GM13976 (cell line): ENCODE data around the gene HDGF.

Source experiments
- DNase-seq: peaks from one replicate; pipeline ENCODE4 v3.0.0; 2012; ENCODE audit warnings: low spot score
- in situ Hi-C: fragments of 300-500 bp; cut with MboI; formaldehyde crosslinking; loops from one replicate; pipeline ENCODE4 v1.12.0; 2022; ENCODE audit warnings: low sequenced_read_pairs, mixed read lengths, inconsistent platforms; ENCODE audit not compliant: unreplicated experiment
- TF ChIP-seq, protein P1 (sequence below): IDR thresholded peaks from 2 replicates; pipeline ENCODE4 v1.5.1; 2012; ENCODE audit warnings: borderline replicate concordance, mild to moderate bottlenecking; ENCODE audit not compliant: insufficient read depth; ENCODE audit errors: extremely low read depth, missing control alignments, control extremely low read depth

The HDGF gene

DNA sequence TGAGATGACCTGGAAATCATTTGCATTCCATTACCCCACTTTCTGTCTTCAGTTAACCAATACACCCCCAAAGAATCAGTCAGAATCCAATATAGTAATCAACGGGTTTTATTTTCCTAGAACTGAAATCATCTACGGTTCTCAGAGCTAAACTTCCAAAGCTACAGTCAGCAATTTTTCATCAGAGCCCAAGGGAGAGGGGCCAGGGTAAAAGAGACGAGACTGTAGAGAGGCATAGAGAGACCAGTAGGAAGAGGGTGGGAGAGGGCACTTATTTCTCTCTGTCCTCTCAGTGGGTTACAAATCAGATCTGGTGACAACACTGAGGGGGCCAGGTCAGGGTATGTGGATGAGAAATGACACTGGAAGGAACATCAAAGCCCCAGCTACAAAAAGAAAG, 9.5 kb downstream of the HDGF start:
- in situ Hi-C loops, result no loop called here
- DNase-seq, result no peak
- TF ChIP-seq, protein P1, sequence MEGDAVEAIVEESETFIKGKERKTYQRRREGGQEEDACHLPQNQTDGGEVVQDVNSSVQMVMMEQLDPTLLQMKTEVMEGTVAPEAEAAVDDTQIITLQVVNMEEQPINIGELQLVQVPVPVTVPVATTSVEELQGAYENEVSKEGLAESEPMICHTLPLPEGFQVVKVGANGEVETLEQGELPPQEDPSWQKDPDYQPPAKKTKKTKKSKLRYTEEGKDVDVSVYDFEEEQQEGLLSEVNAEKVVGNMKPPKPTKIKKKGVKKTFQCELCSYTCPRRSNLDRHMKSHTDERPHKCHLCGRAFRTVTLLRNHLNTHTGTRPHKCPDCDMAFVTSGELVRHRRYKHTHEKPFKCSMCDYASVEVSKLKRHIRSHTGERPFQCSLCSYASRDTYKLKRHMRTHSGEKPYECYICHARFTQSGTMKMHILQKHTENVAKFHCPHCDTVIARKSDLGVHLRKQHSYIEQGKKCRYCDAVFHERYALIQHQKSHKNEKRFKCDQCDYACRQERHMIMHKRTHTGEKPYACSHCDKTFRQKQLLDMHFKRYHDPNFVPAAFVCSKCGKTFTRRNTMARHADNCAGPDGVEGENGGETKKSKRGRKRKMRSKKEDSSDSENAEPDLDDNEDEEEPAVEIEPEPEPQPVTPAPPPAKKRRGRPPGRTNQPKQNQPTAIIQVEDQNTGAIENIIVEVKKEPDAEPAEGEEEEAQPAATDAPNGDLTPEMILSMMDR, result no peak

DNA sequence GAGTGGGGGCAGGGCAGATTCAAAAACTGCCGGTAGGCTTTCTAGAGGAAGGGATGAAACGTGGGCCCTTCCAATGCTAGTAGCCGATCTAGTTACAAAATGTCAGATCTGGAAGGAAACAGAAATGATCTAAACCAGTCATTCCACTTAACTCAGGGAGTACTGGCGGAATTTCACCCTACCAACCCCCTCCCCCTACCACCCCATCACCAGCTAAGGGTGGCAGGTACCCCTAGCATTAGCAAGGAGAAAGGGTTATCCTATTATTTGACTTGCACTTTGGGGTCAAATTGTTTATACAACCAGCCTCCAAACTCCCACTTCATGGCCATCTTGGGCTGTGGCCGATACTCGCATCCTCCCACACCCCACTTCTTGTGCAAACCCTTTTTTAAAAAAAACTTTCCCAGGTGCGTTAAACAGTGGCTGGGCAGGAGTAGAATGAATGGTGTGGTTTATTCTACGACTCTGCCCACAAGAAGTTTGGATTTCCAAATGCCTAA, 9.9 kb downstream of the HDGF start:
- no peak for DNase-seq

DNA sequence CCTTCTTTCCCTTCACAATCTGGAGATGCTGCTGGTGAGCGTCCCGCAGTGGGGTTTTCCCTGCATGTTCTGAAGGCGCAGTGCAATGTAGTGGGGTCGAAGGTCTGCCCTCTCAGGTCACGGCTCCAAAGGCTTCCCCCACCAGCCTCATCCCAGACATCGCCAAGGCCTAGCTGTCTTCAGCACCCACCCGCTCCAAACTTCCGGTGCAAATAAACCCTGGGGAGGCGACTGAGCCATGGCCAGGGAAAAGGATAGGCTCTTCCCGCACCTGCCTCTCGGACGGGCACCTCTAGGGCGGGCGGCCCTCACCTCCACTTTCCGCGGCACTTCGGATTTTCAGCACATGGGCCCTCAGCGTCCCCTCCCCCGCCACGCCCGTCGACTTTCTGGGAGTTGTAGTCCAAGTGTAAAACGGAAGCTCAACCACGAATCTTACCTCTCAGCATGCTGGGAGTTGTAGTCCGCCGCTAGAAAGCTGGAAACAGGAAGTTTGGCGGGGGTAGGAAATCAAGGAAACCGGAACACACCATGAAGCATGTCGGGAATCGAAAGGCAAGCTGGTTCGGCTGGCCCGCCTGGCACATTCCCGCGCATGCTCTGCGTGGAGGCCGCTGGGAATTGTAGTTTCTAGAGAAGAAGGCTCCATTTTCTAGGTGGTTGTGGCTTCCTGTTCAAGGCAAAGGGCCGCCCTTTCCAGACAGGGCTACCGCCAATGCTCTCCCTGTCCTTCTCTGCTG, 10.6 kb downstream of the HDGF start, which contains the start of gene MRPL24:
Gene MRPL24, minus strand, starts transcription at position 348 of the 740 bp plus-strand sequence. CDS start 2,384 bp downstream, outside the sequence.
- peak; percentile 93 for DNase-seq

More for the DNA sequence above, 9.9 kb downstream of the HDGF start:
- in situ Hi-C loops, result no loop called here
- TF ChIP-seq, protein P1, result no peak

DNA sequence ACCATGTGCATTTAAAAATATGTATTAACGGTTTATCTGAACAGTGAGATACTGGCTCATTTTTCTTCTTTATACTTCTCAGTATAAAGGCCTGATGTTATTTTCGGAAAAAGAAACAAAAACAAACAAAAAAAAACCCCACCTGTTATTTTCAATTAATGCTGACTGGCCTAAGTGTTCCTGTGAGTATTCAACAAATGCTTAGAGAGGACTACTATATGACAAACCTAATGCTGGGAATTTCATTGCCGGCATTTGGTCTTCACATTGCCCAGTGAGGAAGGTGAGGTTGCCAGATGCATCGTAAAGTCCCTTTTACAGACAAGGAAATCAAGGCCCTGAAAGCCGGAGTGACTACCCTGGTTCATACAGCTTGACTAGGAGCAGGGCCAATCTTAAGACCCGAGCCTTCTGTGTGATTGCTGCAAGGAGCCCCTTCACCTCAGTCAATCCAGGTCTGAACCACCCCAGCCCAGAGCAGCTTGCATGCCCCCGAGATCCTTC, 11.2 kb downstream of the HDGF start:
- TF ChIP-seq, protein P1, result no peak
- in situ Hi-C loops, result no loop called here
- DNase-seq, result no peak

More for the DNA sequence above, 10.6 kb downstream of the HDGF start, which contains the start of gene MRPL24:
- TF ChIP-seq, protein P1, result no peak
- in situ Hi-C loops, result no loop called here

DNA sequence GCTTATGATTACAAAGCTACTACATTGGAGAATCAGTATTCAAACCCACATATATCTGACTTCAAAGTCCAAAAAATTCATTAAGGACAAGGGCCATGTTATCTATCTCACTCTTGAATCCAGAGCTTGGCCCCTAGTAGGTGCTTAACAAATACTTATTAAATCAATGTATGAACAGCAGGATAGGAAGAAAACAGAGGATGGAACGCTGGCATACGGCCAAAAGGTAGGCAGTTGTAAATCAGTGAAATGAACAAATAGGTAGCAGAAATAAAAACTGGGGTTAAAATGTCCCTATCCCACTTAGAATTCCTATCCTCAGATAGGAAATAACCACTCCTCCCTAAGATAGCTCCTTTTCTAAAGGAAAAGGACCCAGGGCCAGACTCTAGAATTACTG, 12.6 kb downstream of the HDGF start:
- in situ Hi-C loops, result no loop called here

DNA sequence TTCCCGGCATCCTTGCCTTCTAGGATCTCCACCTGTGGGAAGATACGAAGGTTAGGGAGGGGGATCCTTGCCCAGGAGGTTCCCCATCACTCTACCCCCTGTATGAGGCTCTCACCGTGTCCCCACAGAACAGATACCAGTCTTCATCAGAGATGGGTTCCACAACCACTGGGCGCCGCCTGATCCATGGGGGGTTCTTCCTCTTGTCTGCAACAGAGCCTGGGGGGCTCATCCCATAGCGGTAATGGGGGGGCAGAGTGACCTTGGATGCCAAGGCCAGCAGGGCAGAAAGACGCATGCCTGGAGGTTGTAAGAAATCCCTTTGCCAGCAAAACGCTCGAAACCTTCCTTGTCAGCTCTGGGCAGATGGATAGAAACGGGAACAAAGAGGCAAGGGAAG, 13.1 kb downstream of the HDGF start:
- TF ChIP-seq, protein P1, result no peak
- no peak for DNase-seq
- in situ Hi-C loops, result no loop called here

More for the DNA sequence above, 12.6 kb downstream of the HDGF start:
- TF ChIP-seq, protein P1, result no peak
- no peak for DNase-seq
